Gastroesophageal sphincter (tissue), 3 donors: ENCODE data around the gene SCAPER.

Experiments
- EP300 ChIP-seq: sonication (generic); formaldehyde crosslinking; IDR thresholded peaks from one replicate; pipeline ENCODE4 v1.6.1; 2017; ENCODE audit warnings: antibody characterized with exemption, mild to moderate bottlenecking
- POLR2A ChIP-seq, 2 donors: fragments of 450-650 bp; IDR thresholded peaks; one replicate each; pipeline ENCODE4 v1.6.1; 2017; ENCODE audit warnings: antibody characterized with exemption in 2 of 2, mild to moderate bottlenecking in 2 of 2, moderate library complexity in 1 of 2
- POLR2AphosphoS5 ChIP-seq: sonication (generic); formaldehyde crosslinking; IDR thresholded peaks from one replicate; pipeline ENCODE4 v1.6.1; 2017; ENCODE audit warnings: antibody characterized with exemption
- TF ChIP-seq, protein P1 (sequence below), 4 experiments: fragments of 200-600 bp in 2 of 4; fragments of 450-650 bp in 2 of 4; sonication (generic) in 1 of 4; IDR thresholded peaks; one replicate each; pipeline ENCODE4 v1.5.1; 2017 to 2019; ENCODE audit warnings: antibody characterized with exemption in 4 of 4, mild to moderate bottlenecking in 2 of 4, moderate library complexity in 2 of 4

- TF ChIP-seq, protein P1, sequence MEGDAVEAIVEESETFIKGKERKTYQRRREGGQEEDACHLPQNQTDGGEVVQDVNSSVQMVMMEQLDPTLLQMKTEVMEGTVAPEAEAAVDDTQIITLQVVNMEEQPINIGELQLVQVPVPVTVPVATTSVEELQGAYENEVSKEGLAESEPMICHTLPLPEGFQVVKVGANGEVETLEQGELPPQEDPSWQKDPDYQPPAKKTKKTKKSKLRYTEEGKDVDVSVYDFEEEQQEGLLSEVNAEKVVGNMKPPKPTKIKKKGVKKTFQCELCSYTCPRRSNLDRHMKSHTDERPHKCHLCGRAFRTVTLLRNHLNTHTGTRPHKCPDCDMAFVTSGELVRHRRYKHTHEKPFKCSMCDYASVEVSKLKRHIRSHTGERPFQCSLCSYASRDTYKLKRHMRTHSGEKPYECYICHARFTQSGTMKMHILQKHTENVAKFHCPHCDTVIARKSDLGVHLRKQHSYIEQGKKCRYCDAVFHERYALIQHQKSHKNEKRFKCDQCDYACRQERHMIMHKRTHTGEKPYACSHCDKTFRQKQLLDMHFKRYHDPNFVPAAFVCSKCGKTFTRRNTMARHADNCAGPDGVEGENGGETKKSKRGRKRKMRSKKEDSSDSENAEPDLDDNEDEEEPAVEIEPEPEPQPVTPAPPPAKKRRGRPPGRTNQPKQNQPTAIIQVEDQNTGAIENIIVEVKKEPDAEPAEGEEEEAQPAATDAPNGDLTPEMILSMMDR (IDR thresholded peaks at IDR 0.05), result no peak
- TF ChIP-seq POLR2AphosphoS5 (no peak), POLR2A (IDR thresholded peaks at IDR 0.05) (no peak), EP300 (no peak)
Measured at GRCh38 chr15:76837474-76837873, 67.7 kb downstream of the SCAPER start.
